GM12864 (cell line): ENCODE data around the gene IQGAP1.

ENCODE experiments used
- DNase-seq: peaks from one replicate; pipeline ENCODE4 v3.0.0-alpha.2; 2011; ENCODE audit warnings: low read depth
- H3K4me3 ChIP-seq: 2 replicates; pipeline ENCODE4 v1.5.1; 2011; ENCODE audit warnings: mild to moderate bottlenecking, low read depth, low read length, control low read depth
- CTCF ChIP-seq: IDR thresholded peaks from 2 replicates; pipeline ENCODE4 v1.5.1; 2011; ENCODE audit warnings: low read depth, mild to moderate bottlenecking, moderate library complexity, low read length, control low read depth, inconsistent platforms; ENCODE audit errors: missing control alignments

Gene IQGAP1

GRCh38 chr15:90423801-90424319, 35.8 kb downstream of the IQGAP1 start:
- no peak overlapping the region for H3K4me3 ChIP-seq
- TF ChIP-seq CTCF, result no peak
- DNase-seq, result no peak

GRCh38 chr15:90425726-90426346, 37.8 kb downstream of the IQGAP1 start:
- no peak for DNase-seq
- no peak overlapping the region for H3K4me3 ChIP-seq
- no peak for TF ChIP-seq CTCF

- DNase-seq, result no peak
- TF ChIP-seq CTCF, result no peak
- H3K4me3 ChIP-seq, result no peak overlapping the region
These were observed 39.1 kb downstream of the IQGAP1 start for GRCh38 chr15:90427185-90427584.

- H3K4me3 ChIP-seq, result no peak overlapping the region
- DNase-seq, result no peak
- TF ChIP-seq CTCF, result no peak
These were observed 44.2 kb downstream of the IQGAP1 start for GRCh38 chr15:90432253-90432652.

GRCh38 chr15:90435652-90436337, 47.8 kb downstream of the IQGAP1 start:
- DNase-seq, result no peak
- H3K4me3 ChIP-seq, result no peak overlapping the region
- TF ChIP-seq CTCF, result no peak

- no peak for DNase-seq
- TF ChIP-seq CTCF, result no peak
- no peak overlapping the region for H3K4me3 ChIP-seq
These were observed 48.9 kb downstream of the IQGAP1 start for GRCh38 chr15:90436952-90437351.
